GM18858 (cell line): Measurements from ENCODE around the gene ACBD5.
"Not testable (repeated sequence)": the region's sequence is repeated elsewhere in the genome, so short reads cannot be mapped to it uniquely, and the experiment has no call there.

Source experiments
- ATAC-seq: cut with Tn5 transposase; IDR thresholded peaks from one replicate; pipeline ENCODE4 v1.9.1; 2021; ENCODE audit not compliant: unreplicated experiment

Gene ACBD5

GRCh38 chr10:27241010-27241651 is 534 bp upstream of the ACBD5 start:
- ATAC-seq: no peak

GRCh38 chr10:27237531-27237930 is 3.1 kb downstream of the ACBD5 start:
- not testable (repeated sequence) for ATAC-seq

- ATAC-seq: not testable (repeated sequence)
Observed at GRCh38 chr10:27236589-27237128, 3.9 kb downstream of the ACBD5 start.

- ATAC-seq: no peak
Observed at GRCh38 chr10:27235706-27236105, 4.9 kb downstream of the ACBD5 start.

- ATAC-seq: no peak
Observed at GRCh38 chr10:27230022-27230421, 10.6 kb downstream of the ACBD5 start.

GRCh38 chr10:27225642-27226257 is 14.8 kb downstream of the ACBD5 start:
- no peak for ATAC-seq

GRCh38 chr10:27225011-27225590 is 15.5 kb downstream of the ACBD5 start:
- no peak for ATAC-seq

GRCh38 chr10:27223964-27224363 is 16.6 kb downstream of the ACBD5 start:
- no peak for ATAC-seq

GRCh38 chr10:27207350-27207749 is 33.2 kb downstream of the ACBD5 start:
- ATAC-seq: no peak

GRCh38 chr10:27203806-27204205 is 36.8 kb downstream of the ACBD5 start:
- ATAC-seq: no peak

- no peak for ATAC-seq
Observed at GRCh38 chr10:27197980-27198620, 42.5 kb downstream of the ACBD5 start.

- no peak for ATAC-seq
Observed at GRCh38 chr10:27192284-27192683, 48.3 kb downstream of the ACBD5 start.

- no peak for ATAC-seq
Observed at GRCh38 chr10:27190508-27190907, 50.1 kb downstream of the ACBD5 start.

- no peak for ATAC-seq
Observed at GRCh38 chr10:27188897-27189296, 51.7 kb downstream of the ACBD5 start.

- no peak for ATAC-seq
Observed at GRCh38 chr10:27188259-27188658, 52.3 kb downstream of the ACBD5 start.

- ATAC-seq: no peak
Observed at GRCh38 chr10:27169849-27170248, 70.7 kb downstream of the ACBD5 start.

- ATAC-seq: no peak
Observed at GRCh38 chr10:27158421-27158820, 82.2 kb downstream of the ACBD5 start.

GRCh38 chr10:27157150-27157549 is 83.4 kb downstream of the ACBD5 start:
- no peak for ATAC-seq

- ATAC-seq: not testable (repeated sequence)
Observed at GRCh38 chr10:27156566-27156965, 84.0 kb downstream of the ACBD5 start.

- peak; percentile 72 for ATAC-seq
Observed at GRCh38 chr10:27155066-27155754, 85.4 kb downstream of the ACBD5 start, which contains the start of gene MASTL. Gene MASTL, plus strand, starts transcription at chr10:27155352. Its CDS starts 75 bp downstream, at chr10:27155427.

GRCh38 chr10:27153845-27154193 is 86.8 kb downstream of the ACBD5 start:
- ATAC-seq: no peak
